ENCODE results near the gene REV1. TPM values are rescaled to one million over a fixed set of nuclear protein-coding genes. Genes with fewer than 3 reads are reported as not detected.

REV1 gene
- total and polyA plus RNA-seq, 2 of the 8 experiments (the other 6 are each of a cell fraction or from before 2014, with no cell fraction given) = 16.6 to 34.3 TPM

GRCh38 chr2:99476629-99477028 lies 13.2 kb downstream of the REV1 start:
- Histone ChIP-seq H3K36me3 (ENCODE audit: control insufficient read depth in 2 of 4, insufficient read depth in 4 of 4, low read length in 3 of 4) (no peaks in the 10 kb centered on the region), H2BK15ac (ENCODE audit: low read length) (no peak overlapping the region), H3K27me3 (replicated peaks in 1 of 4; ENCODE audit: control insufficient read depth in 3 of 4, extremely low read depth in 1 of 4, insufficient read depth in 3 of 4, low read length in 3 of 4) (no peaks in the 10 kb centered on the region), H3K9me3 (ENCODE audit: insufficient read depth in 2 of 2, low read depth in 1 of 2, low read length in 1 of 2) (no peaks in the 10 kb centered on the region), H2BK5ac (ENCODE audit: low read depth, low read length) (peak overlapping the region; percentile 73; the same call in 1 of the 2 replicates), H3K18ac (ENCODE audit: extremely low read depth, low read length) (no peak overlapping the region), H3K4me1 (replicated peaks in 1 of 4; ENCODE audit: control insufficient read depth in 3 of 4, insufficient read depth in 4 of 4, low read length in 3 of 4) (peaks cover 0 to 14% (median 10%) of the 10 kb centered on the region in 4 experiments; a peak in 3 of 7 replicates), H3K9ac (replicated peaks in 1 of 4; ENCODE audit: extremely low read depth in 1 of 4, low read depth in 3 of 4, low read length in 3 of 4) (no peak overlapping the region), H3K14ac (ENCODE audit: insufficient read length) (no peak overlapping the region), H3K4me3 (ENCODE audit: extremely low read depth in 1 of 4, insufficient read depth in 2 of 4, low read depth in 3 of 4, low read length in 4 of 4) (no peak overlapping the region), H3K79me1 (ENCODE audit: low read depth, low read length) (no peaks in the 10 kb centered on the region; the same call in 1 of the 2 replicates), H4K5ac (ENCODE audit: insufficient read length, low read depth, low read length) (no peak overlapping the region), H2BK120ac (replicated peaks; ENCODE audit: low read depth, low read length) (no peak overlapping the region), H4K91ac (replicated peaks; ENCODE audit: insufficient read length, low read length) (peak overlapping the region; percentile 18), H3K4me2 (ENCODE audit: insufficient read depth in 1 of 2, low read depth in 2 of 2, low read length in 2 of 2) (no peak overlapping the region), H4K20me1 (replicated peaks in 1 of 2; ENCODE audit: control insufficient read depth in 1 of 2, insufficient read depth in 2 of 2, low read length in 2 of 2) (peaks cover 5 to 7% of the 10 kb centered on the region in 2 experiments), H4K8ac (ENCODE audit: extremely low read depth, insufficient read depth, low read length) (no peak overlapping the region), H2BK12ac (ENCODE audit: low read depth, low read length) (peak overlapping the region; percentile 93; the same call in 1 of the 2 replicates), H3K79me2 (ENCODE audit: control insufficient read depth in 1 of 2, insufficient read depth in 2 of 2, low read length in 2 of 2) (peaks cover 13 to 98% of the 10 kb centered on the region in 2 experiments), H3K23me2 (ENCODE audit: low read depth, low read length) (no peaks in the 10 kb centered on the region), H2AK5ac (ENCODE audit: low read depth, low read length) (peak overlapping the region; percentile 66; the same call in 1 of the 2 replicates), H3K56ac (replicated peaks; ENCODE audit: insufficient read length, low read depth, low read length) (no peak overlapping the region), H3K23ac (ENCODE audit: insufficient read length) (no peak overlapping the region), H3K27ac (ENCODE audit: low read depth, low read length) (no peak overlapping the region; the same call in 1 of the 2 replicates), H2AFZ (ENCODE audit: low read length) (no peak overlapping the region), H2BK20ac (ENCODE audit: low read length) (no peak overlapping the region), H3K4ac (replicated peaks; ENCODE audit: insufficient read length, low read depth, low read length) (no peak overlapping the region)
- TF ChIP-seq EP300 (IDR thresholded peaks at IDR 0.05; ENCODE audit: borderline replicate concordance in 1 of 2, low read depth in 2 of 2, low read length in 2 of 2) (no peak), NRF1 (IDR thresholded peaks at IDR 0.05; ENCODE audit: low read depth, low read length) (no peak), RXRA (IDR thresholded peaks at IDR 0.05; ENCODE audit: insufficient read depth, low read depth, low read length) (no peak)
- ChIA-PET CTCF (ENCODE audit: partially characterized antibody) (no interaction called here), POLR2A (ENCODE audit: partially characterized antibody) (no interaction called here)
- WGBS, 2 experiments (ENCODE audit: extremely low coverage in 1 of 2, insufficient coverage in 1 of 2, insufficient read length in 1 of 2, insufficient replicate concordance in 2 of 2, low coverage in 1 of 2, low lambda C conversion rate in 2 of 2, missing lambda C conversion rate in 1 of 2) = 100% methylated on average over 3 of the region's 3 CpGs; no CpG with 5 or more reads in 1 of the 2 experiments
- no peak for FAIRE-seq
- no peak for DNase-seq (ENCODE audit: low read depth in 1 of 2, low spot score in 2 of 2)

Data from H1 (cell line).